Muscle layer of colon (tissue), 2 donors: Measurements from ENCODE around the gene SLA2.
A peak's percentile ranks its signal among the peaks of the same experiment; 100 is the strongest.

ENCODE experiments used
- H3K27ac ChIP-seq: one replicate; pipeline ENCODE4 v1.7.0; 2013; ENCODE audit warnings: low read depth, mild to moderate bottlenecking, low read length, moderate library complexity
- H3K27me3 ChIP-seq, 2 donors: one replicate each; pipeline ENCODE4 v1.7.0; 2013; ENCODE audit warnings: low read length in 2 of 2, mild to moderate bottlenecking in 2 of 2; ENCODE audit not compliant: insufficient read depth in 2 of 2, control insufficient read depth in 1 of 2
- H3K36me3 ChIP-seq: one replicate; pipeline ENCODE4 v1.7.0; 2013; ENCODE audit warnings: mild to moderate bottlenecking, low read length; ENCODE audit not compliant: insufficient read depth
- H3K4me1 ChIP-seq: one replicate; pipeline ENCODE4 v1.7.0; 2013; ENCODE audit warnings: mild to moderate bottlenecking, low read length; ENCODE audit not compliant: insufficient read depth
- H3K4me3 ChIP-seq, 2 donors: one replicate each; pipeline ENCODE4 v1.7.0; 2013; ENCODE audit warnings: low read length in 2 of 2, low read depth in 1 of 2, mild to moderate bottlenecking in 1 of 2, moderate library complexity in 1 of 2
- H3K9ac ChIP-seq: one replicate; pipeline ENCODE4 v1.7.0; 2013; ENCODE audit warnings: low read length
- H3K9me3 ChIP-seq: one replicate; pipeline ENCODE4 v1.7.0; 2013; ENCODE audit warnings: mild to moderate bottlenecking, low read length
- donor health status: abdominal sarcoma.
- donor health status: Adenocarcinoma of cecum.

Gene SLA2

GRCh38 chr20:36584018-36584481 lies 61.9 kb downstream of the SLA2 start:
- no peaks in the 10 kb centered on the region for H3K9me3 ChIP-seq
- peaks cover 32% of the 10 kb centered on the region for H3K36me3 ChIP-seq
- H3K4me1 ChIP-seq = no peaks in the 10 kb centered on the region
- no peak overlapping the region for H3K27ac ChIP-seq
- H3K27me3 ChIP-seq = no peaks in the 10 kb centered on the region
- no peak overlapping the region for H3K9ac ChIP-seq
- no peak overlapping the region for H3K4me3 ChIP-seq

- no peaks in the 10 kb centered on the region for H3K9me3 ChIP-seq
- no peak overlapping the region for H3K9ac ChIP-seq
- H3K36me3 ChIP-seq = peaks cover 29% of the 10 kb centered on the region
- no peaks in the 10 kb centered on the region for H3K27me3 ChIP-seq
- H3K27ac ChIP-seq = no peak overlapping the region
- H3K4me3 ChIP-seq = no peak overlapping the region
- no peaks in the 10 kb centered on the region for H3K4me1 ChIP-seq
Measured at GRCh38 chr20:36582821-36583220, 63.2 kb downstream of the SLA2 start.

- H3K9ac ChIP-seq = no peak overlapping the region
- no peaks in the 10 kb centered on the region for H3K9me3 ChIP-seq
Measured at GRCh38 chr20:36582322-36582721, 63.7 kb downstream of the SLA2 start.

GRCh38 chr20:36579996-36580545 lies 65.9 kb downstream of the SLA2 start:
- peaks cover 16% of the 10 kb centered on the region for H3K4me1 ChIP-seq
- peaks cover 29% of the 10 kb centered on the region for H3K36me3 ChIP-seq

More at GRCh38 chr20:36582322-36582721, 63.7 kb downstream of the SLA2 start:
- Histone ChIP-seq H3K27ac (no peak overlapping the region), H3K4me1 (no peaks in the 10 kb centered on the region), H3K27me3 (no peaks in the 10 kb centered on the region), H3K4me3 (no peak overlapping the region), H3K36me3 (peaks cover 29% of the 10 kb centered on the region)

GRCh38 chr20:36578356-36579041 lies 67.5 kb downstream of the SLA2 start:
- H3K27ac ChIP-seq = no peak overlapping the region
- peaks cover 29% of the 10 kb centered on the region for H3K36me3 ChIP-seq
- no peak overlapping the region for H3K4me3 ChIP-seq
- no peaks in the 10 kb centered on the region for H3K27me3 ChIP-seq
- no peaks in the 10 kb centered on the region for H3K9me3 ChIP-seq
- H3K4me1 ChIP-seq = peaks cover 18% of the 10 kb centered on the region
- no peak overlapping the region for H3K9ac ChIP-seq

More at GRCh38 chr20:36579996-36580545, 65.9 kb downstream of the SLA2 start:
- H3K4me3 ChIP-seq = no peak overlapping the region
- H3K9ac ChIP-seq = no peak overlapping the region
- H3K27me3 ChIP-seq = no peaks in the 10 kb centered on the region
- no peaks in the 10 kb centered on the region for H3K9me3 ChIP-seq
- no peak overlapping the region for H3K27ac ChIP-seq

- H3K4me3 ChIP-seq = no peak overlapping the region
- peaks cover 13% of the 10 kb centered on the region for H3K36me3 ChIP-seq
- H3K27ac ChIP-seq = peak overlapping the region; percentile 52
- H3K9ac ChIP-seq = no peak overlapping the region
- no peaks in the 10 kb centered on the region for H3K9me3 ChIP-seq
- H3K27me3 ChIP-seq = no peaks in the 10 kb centered on the region
- peaks cover 18% of the 10 kb centered on the region for H3K4me1 ChIP-seq
Measured at GRCh38 chr20:36576081-36576445, 69.9 kb downstream of the SLA2 start.

GRCh38 chr20:36574366-36575135 lies 71.4 kb downstream of the SLA2 start:
- Histone ChIP-seq H3K4me3 (peak overlapping the region; percentile 55 to 71), H3K9ac (peak overlapping the region; percentile 14), H3K27ac (peak overlapping the region; percentile 86), H3K9me3 (no peaks in the 10 kb centered on the region), H3K36me3 (peaks cover 2% of the 10 kb centered on the region), H3K4me1 (peaks cover 18% of the 10 kb centered on the region), H3K27me3 (no peaks in the 10 kb centered on the region)

- no peaks in the 10 kb centered on the region for H3K9me3 ChIP-seq
Measured at GRCh38 chr20:36573798-36574365, 72.1 kb downstream of the SLA2 start.

GRCh38 chr20:36573103-36573797 lies 72.7 kb downstream of the SLA2 start, which contains the start of gene TGIF2:
Gene TGIF2 (plus strand): TSS chr20:36573597. CDS start chr20:36578775, 5,178 bp downstream.
- peak within 1 kb of the TSS; percentile 55 to 71 for H3K4me3 ChIP-seq
- no peaks in the 10 kb centered on the region for H3K9me3 ChIP-seq
- H3K36me3 ChIP-seq = no peaks in the 10 kb centered on the region
- peak within 1 kb of the TSS; percentile 36 for H3K9ac ChIP-seq
- H3K27me3 ChIP-seq = no peaks in the 10 kb centered on the region
- H3K27ac ChIP-seq = peak within 1 kb of the TSS; percentile 87
- H3K4me1 ChIP-seq = peaks cover 18% of the 10 kb centered on the region

More at GRCh38 chr20:36573798-36574365, 72.1 kb downstream of the SLA2 start:
- H3K4me1 ChIP-seq = peaks cover 18% of the 10 kb centered on the region
- H3K4me3 ChIP-seq = peak overlapping the region; percentile 55 to 71
- no peaks in the 10 kb centered on the region for H3K27me3 ChIP-seq
- H3K36me3 ChIP-seq = no peaks in the 10 kb centered on the region
- H3K27ac ChIP-seq = peak overlapping the region; percentile 86
- H3K9ac ChIP-seq = no peak overlapping the region

GRCh38 chr20:36572701-36573102 lies 73.3 kb downstream of the SLA2 start:
- Histone ChIP-seq H3K9me3 (no peaks in the 10 kb centered on the region), H3K4me3 (peak overlapping the region; percentile 41 to 55), H3K27me3 (no peaks in the 10 kb centered on the region), H3K9ac (peak overlapping the region; percentile 36), H3K4me1 (peaks cover 18% of the 10 kb centered on the region), H3K36me3 (no peaks in the 10 kb centered on the region), H3K27ac (peak overlapping the region; percentile 87)
